ENCODE results near the gene PTTG1IP.

GRCh38 chr21:44912158-44912473 is 38.6 kb upstream of the PTTG1IP start:
- TF ChIP-seq CTCF (IDR thresholded peaks at IDR 0.05; ENCODE audit: low read length) (no peak), EZH2 (IDR thresholded peaks at IDR 0.05; ENCODE audit: borderline replicate concordance, low read length) (no peak)

All from OCI-LY1 (cell line).